WI38 (cell line): ENCODE data around the gene TRIM56.

Experiments used
- H3K4me3 ChIP-seq: 2 replicates; pipeline ENCODE4 v1.5.1; 2011; ENCODE audit warnings: low read depth, mild to moderate bottlenecking, control low read depth, low read length
- TF ChIP-seq, protein P1 (sequence below): IDR thresholded peaks from 2 replicates; pipeline ENCODE4 v1.5.1; 2012; ENCODE audit warnings: low read depth, mild to moderate bottlenecking, control low read depth, low read length

The TRIM56 gene

DNA sequence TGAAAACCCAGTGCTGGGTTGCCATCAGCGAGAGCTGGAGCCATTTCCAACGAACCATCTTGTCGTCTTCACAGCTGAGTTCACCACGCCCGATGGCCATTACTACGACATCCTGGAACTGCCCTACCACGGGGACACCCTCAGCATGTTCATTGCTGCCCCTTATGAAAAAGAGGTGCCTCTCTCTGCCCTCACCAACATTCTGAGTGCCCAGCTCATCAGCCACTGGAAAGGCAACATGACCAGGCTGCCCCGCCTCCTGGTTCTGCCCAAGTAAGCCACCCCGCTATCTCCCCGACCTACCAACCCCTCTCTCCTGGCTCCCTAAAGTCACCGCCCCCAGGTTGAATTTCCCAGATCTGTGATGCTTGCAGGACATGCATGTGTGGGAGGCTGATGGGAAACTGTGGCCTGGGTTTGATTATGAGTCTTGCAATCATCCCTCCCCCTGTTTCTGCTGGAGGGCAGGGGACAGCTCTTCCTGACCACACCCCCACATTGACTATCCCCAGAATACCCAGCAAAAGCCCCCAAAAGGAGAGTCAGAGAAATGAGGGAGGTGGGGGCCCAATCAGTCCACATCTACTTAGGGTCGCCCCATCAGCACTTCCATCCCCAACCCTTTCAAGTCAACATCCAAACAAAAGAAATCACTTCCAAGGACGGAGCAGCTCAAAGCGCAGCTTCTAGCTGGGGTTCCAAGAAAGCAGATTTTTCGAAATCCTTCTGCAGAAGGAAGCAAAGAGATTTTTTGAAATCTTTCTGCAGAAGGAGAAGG lies 48.5 kb downstream of the TRIM56 start:
- TF ChIP-seq, protein P1, sequence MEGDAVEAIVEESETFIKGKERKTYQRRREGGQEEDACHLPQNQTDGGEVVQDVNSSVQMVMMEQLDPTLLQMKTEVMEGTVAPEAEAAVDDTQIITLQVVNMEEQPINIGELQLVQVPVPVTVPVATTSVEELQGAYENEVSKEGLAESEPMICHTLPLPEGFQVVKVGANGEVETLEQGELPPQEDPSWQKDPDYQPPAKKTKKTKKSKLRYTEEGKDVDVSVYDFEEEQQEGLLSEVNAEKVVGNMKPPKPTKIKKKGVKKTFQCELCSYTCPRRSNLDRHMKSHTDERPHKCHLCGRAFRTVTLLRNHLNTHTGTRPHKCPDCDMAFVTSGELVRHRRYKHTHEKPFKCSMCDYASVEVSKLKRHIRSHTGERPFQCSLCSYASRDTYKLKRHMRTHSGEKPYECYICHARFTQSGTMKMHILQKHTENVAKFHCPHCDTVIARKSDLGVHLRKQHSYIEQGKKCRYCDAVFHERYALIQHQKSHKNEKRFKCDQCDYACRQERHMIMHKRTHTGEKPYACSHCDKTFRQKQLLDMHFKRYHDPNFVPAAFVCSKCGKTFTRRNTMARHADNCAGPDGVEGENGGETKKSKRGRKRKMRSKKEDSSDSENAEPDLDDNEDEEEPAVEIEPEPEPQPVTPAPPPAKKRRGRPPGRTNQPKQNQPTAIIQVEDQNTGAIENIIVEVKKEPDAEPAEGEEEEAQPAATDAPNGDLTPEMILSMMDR: no peak
- no peak overlapping the region for H3K4me3 ChIP-seq

DNA sequence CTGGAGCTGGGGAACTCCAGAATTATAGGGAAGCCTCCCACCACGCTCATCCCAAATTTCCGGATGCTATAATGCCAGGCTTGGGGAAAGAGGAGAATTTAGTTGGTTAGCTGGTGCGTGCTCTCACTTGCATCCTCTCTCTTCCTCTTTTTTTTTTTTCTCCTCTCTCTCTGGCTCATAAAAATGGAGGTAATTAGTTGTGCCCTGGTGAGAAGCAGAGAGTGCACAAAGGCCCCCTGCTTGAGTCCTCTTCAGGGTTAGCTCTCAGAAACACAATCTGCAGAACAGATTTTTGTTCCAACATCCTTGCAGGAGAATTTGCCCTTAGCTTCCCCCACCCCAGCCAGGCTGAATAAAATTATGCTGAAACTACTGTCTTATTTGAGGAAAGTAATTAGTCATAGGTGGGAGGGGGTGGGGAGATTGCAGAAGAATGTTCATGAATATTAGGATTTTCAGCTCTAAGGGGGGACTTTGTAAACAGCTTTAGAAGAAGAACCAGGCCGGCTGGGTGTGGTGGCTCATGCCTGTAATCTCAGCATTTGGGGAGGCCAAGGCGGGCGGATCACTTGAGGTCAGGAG lies 49.2 kb downstream of the TRIM56 start:
- no peak overlapping the region for H3K4me3 ChIP-seq

DNA sequence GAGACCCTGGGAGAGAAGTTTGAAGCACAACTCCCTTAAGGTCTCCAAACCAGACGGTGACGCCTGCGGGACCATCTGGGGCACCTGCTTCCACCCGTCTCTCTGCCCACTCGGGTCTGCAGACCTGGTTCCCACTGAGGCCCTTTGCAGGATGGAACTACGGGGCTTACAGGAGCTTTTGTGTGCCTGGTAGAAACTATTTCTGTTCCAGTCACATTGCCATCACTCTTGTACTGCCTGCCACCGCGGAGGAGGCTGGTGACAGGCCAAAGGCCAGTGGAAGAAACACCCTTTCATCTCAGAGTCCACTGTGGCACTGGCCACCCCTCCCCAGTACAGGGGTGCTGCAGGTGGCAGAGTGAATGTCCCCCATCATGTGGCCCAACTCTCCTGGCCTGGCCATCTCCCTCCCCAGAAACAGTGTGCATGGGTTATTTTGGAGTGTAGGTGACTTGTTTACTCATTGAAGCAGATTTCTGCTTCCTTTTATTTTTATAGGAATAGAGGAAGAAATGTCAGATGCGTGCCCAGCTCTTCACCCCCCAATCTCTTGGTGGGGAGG lies 52.5 kb downstream of the TRIM56 start:
- no peak overlapping the region for H3K4me3 ChIP-seq
- TF ChIP-seq, protein P1: no peak

More for the DNA sequence above, 49.2 kb downstream of the TRIM56 start:
- TF ChIP-seq, protein P1: no peak

DNA sequence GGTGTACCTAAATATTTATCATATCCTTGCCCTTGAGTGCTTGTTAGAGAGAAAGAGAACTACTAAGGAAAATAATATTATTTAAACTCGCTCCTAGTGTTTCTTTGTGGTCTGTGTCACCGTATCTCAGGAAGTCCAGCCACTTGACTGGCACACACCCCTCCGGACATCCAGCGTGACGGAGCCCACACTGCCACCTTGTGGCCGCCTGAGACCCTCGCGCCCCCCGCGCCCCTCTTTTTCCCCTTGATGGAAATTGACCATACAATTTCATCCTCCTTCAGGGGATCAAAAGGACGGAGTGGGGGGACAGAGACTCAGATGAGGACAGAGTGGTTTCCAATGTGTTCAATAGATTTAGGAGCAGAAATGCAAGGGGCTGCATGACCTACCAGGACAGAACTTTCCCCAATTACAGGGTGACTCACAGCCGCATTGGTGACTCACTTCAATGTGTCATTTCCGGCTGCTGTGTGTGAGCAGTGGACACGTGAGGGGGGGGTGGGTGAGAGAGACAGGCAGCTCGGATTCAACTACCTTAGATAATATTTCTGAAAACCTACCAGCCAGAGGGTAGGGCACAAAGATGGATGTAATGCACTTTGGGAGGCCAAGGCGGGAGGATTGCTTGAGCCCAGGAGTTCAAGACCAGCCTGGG lies 53.1 kb downstream of the TRIM56 start:
- H3K4me3 ChIP-seq: no peak overlapping the region
- TF ChIP-seq, protein P1: peak; percentile 74

DNA sequence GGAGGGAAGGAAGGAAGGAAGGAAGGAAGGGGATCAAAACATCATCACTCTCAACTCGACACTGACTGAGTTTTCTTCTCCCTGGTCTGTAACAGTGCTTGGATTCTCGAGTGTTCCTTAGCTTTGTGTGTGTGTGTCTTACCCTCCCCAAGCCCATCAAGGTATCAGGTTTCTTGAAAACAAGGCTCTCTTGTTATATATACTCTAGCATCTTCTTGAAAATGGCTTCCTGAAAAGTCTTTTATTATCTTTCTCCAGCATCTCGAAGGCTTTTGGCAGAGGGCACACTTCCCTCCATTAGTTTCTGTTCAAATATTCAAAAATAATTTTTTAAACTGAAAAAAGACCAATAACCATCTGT lies 55.0 kb downstream of the TRIM56 start:
- TF ChIP-seq, protein P1: no peak

DNA sequence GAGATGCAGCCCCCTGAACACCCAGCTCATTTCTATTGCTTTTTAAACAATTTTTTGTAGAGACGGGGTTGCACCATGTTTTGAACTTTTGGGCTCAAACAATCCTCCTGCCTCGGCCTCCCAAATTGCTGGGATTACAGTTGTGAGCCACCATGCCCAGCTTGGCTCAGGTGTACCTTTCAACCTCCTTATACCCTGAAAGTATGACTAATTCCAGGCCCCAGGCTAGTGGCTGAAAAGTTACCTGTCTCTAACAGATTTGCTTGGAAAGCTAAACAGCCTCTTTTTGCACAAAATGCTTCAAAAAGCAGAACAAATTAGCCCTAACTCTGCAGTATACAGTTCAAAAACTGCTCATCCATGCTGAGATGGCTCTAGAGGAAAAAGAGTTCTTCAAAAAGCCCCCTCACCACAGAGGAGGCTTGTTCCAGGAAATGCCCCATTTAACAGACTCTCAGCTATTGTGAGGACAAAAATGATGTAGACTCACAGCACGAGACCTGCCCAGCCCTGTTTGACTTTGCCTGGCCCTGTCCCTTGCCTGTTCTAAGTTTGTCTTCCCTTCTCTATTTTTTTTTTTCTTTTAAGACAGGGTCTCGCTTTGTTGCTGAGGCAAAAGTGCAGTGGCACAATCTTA lies 55.6 kb downstream of the TRIM56 start:
- no peak overlapping the region for H3K4me3 ChIP-seq
- TF ChIP-seq, protein P1: no peak

More for the DNA sequence above, 55.0 kb downstream of the TRIM56 start:
- H3K4me3 ChIP-seq: no peak overlapping the region
